HG03342 (cell line): ENCODE results near the gene LY6G6D.
"Not testable (repeated sequence)": the region's sequence is repeated elsewhere in the genome, so short reads cannot be mapped to it uniquely, and the experiment has no call there.

Source experiments
- ATAC-seq: cut with Tn5 transposase; IDR thresholded peaks from one replicate; pipeline ENCODE4 v1.9.1; 2021; ENCODE audit warnings: mild to moderate bottlenecking, moderate library complexity; ENCODE audit not compliant: unreplicated experiment

Gene LY6G6D

DNA sequence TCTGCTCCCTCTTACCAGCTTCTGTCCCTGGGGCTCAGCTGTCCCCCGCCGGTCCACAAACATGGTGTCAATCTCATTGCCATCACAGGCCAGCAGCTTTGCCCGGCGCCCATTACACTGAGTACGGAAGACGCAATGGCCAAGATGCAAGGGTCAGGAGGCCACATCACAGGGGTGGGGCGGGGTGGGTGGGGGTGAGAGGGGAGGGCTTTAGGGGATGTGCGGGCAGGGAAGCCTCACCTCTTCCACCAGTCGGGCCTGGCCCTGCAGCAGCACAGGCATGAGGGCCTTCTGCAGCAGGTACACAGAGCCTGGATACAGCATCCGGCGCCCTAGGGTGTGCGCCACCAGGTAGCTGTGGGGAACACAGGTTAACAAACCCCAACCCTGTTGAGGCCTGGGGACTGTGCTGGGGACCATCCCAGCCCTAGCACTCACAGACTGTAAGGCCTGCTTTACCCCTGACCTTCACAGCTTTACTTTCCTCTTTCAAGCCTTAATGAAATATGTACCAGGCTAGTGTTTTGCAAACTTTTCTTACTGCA is 23.5 kb upstream of the LY6G6D start:
- no peak for ATAC-seq

GRCh38 chr6:31692353-31692752 is 22.8 kb upstream of the LY6G6D start:
- no peak for ATAC-seq

- no peak for ATAC-seq
These were observed 22.3 kb upstream of the LY6G6D start for GRCh38 chr6:31692886-31693285.

- no peak for ATAC-seq
These were observed 21.6 kb upstream of the LY6G6D start for GRCh38 chr6:31693535-31693934.

DNA sequence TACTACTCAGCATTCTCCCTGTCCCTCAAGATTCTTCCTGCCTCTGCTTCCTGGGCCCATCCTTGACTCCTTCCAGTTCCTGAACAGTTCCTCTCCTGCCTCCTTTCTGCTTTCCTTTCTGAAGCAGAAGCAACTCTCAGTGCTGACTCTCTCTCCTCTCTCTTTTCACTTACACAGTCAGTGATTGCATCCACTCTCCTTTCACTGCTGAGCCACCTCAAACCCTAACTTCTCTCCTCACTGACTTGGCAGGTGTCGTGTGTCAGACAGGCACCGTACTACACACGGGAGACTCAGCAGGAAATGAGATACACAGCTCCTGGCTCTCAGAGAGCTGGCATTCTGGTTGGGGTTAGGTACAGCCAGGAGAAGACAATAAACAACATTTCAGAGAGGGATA is 17.6 kb upstream of the LY6G6D start:
- ATAC-seq: no peak

- ATAC-seq: no peak
These were observed 14.3 kb upstream of the LY6G6D start for GRCh38 chr6:31700740-31701401.

GRCh38 chr6:31701666-31702404 is 13.3 kb upstream of the LY6G6D start:
- no peak for ATAC-seq

DNA sequence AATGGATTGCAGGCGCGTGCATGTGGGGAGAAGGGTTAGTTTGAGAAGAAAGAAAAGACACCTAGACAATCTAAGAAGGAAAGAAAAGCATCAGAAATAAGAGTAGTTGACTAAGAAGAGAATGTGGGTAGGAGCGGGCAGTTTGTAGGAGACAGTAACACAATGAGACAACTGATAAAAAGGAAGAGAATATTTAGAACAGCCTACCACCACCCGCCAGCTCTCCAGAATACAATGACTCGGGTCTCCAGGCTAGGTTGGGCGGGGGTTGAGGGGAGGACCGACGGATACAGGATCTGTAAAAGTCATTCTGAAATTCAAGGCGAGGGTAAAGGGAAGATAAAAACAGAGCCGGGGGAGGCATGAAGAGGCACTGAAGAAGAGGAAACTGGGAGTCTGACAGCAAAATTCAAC is 12.7 kb upstream of the LY6G6D start:
- no peak for ATAC-seq

- ATAC-seq: peak; percentile 89
These were observed 12.1 kb upstream of the LY6G6D start, which contains the start of gene ABHD16A for GRCh38 chr6:31702819-31703716. ABHD16A (minus strand) TSS chr6:31703324; CDS start chr6:31703281, 43 bp downstream.

- ATAC-seq: no peak
These were observed 9.2 kb upstream of the LY6G6D start for GRCh38 chr6:31705931-31706330.

- no peak for ATAC-seq
These were observed 8.5 kb upstream of the LY6G6D start, which contains the start of gene LY6G6F for GRCh38 chr6:31706599-31706998. LY6G6F (plus strand) TSS chr6:31706866; CDS start chr6:31706907, 41 bp downstream.

DNA sequence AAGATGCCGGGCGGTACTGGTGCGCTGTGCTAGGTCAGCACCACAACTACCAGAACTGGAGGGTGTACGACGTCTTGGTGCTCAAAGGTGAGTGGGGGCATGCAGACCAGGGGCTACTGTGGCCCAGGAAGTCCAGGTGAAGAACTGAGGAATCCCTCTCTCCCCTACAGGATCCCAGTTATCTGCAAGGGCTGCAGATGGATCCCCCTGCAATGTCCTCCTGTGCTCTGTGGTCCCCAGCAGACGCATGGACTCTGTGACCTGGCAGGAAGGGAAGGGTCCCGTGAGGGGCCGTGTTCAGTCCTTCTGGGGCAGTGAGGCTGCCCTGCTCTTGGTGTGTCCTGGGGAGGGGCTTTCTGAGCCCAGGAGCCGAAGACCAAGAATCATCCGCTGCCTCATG is 7.4 kb upstream of the LY6G6D start:
- no peak for ATAC-seq

DNA sequence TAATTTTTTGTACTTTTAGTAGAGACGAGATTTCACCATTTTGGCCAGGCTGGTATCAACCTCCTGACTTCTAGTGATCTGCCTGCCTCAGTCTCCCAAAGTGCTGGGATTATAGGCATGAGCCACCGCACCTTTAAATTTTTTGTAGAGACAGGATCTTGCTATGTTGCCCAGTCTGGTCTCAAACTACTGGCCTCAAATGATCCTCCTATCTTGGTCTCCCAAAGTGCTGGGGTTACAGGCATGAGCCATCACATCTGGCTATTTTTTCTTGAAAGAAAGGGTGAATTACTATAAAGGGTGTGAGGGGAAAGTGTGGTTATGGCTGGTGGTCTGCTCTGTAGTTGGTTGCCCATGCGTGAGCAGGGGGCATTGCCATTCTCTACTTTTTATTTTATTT is 6.9 kb upstream of the LY6G6D start:
- no peak for ATAC-seq

GRCh38 chr6:31709157-31709556 is 6.0 kb upstream of the LY6G6D start:
- ATAC-seq: not testable (repeated sequence)

GRCh38 chr6:31710523-31711219 is 4.5 kb upstream of the LY6G6D start:
- no peak for ATAC-seq

GRCh38 chr6:31711233-31711632 is 3.9 kb upstream of the LY6G6D start:
- ATAC-seq: no peak

DNA sequence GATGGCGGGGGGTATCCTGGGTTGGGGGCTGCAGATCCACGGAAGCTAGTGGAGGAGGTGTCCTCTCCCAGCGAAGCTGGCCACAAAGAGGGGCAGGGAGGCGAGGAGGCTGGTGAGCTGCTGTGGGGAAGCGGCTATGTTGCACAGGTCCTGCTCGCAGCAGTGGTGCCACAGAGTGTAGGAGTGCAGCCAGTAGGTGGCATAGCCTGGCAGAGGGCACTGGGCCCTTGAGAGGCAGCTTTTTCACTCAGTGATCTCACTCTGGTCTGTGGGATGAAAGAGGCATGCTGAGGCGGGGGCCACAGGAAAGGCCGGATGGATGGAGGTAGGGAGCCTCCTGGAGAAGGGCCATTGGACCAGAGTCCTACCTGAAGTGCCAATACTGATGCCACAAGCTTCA is 2.9 kb upstream of the LY6G6D start:
- ATAC-seq: no peak

- no peak for ATAC-seq
These were observed 1.7 kb upstream of the LY6G6D start for GRCh38 chr6:31713465-31713864.

GRCh38 chr6:31713991-31714684 is 1.0 kb upstream of the LY6G6D start:
- no peak for ATAC-seq
